Measurements from ENCODE around the gene CCL4. TPM values are rescaled to one million over a fixed set of nuclear protein-coding genes. Genes with fewer than 3 reads are reported as not detected.

The CCL4 gene
- polyA plus RNA-seq, 1 donor (not counting 4 experiments of a cell fraction or from before 2014, with no cell fraction given): not detected

GRCh38 chr17:36147601-36148000, 44.0 kb downstream of the CCL4 start:
- Histone ChIP-seq H3K9me3 (ENCODE audit: control insufficient read depth, low read depth, low read length) (no peaks in the 10 kb centered on the region), H3K27me3 (ENCODE audit: control insufficient read depth, extremely low read depth, insufficient read depth, low read length) (no peaks in the 10 kb centered on the region), H3K4me1 (ENCODE audit: control insufficient read depth, extremely low read depth, insufficient read depth, low read length) (no peaks in the 10 kb centered on the region), H3K9ac (ENCODE audit: control insufficient read depth, extremely low read depth, insufficient read depth, low read length) (no peak overlapping the region), H3K9me1 (ENCODE audit: control insufficient read depth, extremely low read depth, insufficient read depth, low read length) (no peaks in the 10 kb centered on the region), H3K36me3 (ENCODE audit: control insufficient read depth in 2 of 2, extremely low read depth in 1 of 2, insufficient read depth in 2 of 2, low read length in 2 of 2) (no peaks in the 10 kb centered on the region), H3K27ac (ENCODE audit: control insufficient read depth, insufficient read depth, low read length) (no peak overlapping the region), H3K4me3 (ENCODE audit: control insufficient read depth in 2 of 3, extremely low read depth in 1 of 3, insufficient read depth in 2 of 3, low read depth in 1 of 3, low read length in 3 of 3) (no peak overlapping the region), H2AFZ (ENCODE audit: control insufficient read depth, low read length) (no peak overlapping the region), H3K4me2 (ENCODE audit: control insufficient read depth, extremely low read depth, insufficient read depth, low read depth, low read length) (no peak overlapping the region), H4K20me1 (ENCODE audit: control insufficient read depth, extremely low read depth, insufficient read depth, low read length) (no peaks in the 10 kb centered on the region), H3K79me2 (ENCODE audit: control insufficient read depth, insufficient read depth, low read length) (no peaks in the 10 kb centered on the region)
- DNase-seq (ENCODE audit: low read depth, low spot score): no peak
- TF ChIP-seq EZH2 (IDR thresholded peaks at IDR 0.05; ENCODE audit: low read length) (no peak), CTCF (optimal IDR thresholded peaks at IDR 0.05 in 1 of 3, IDR thresholded peaks at IDR 0.05 in 1 of 3, conservative IDR thresholded peaks at IDR 0.05 in 1 of 3; ENCODE audit: extremely low read depth in 1 of 3, insufficient read depth in 2 of 3, low read length in 3 of 3) (no peak)
- dilution Hi-C loops (cut with MboI; ENCODE audit: extremely low pct_ligation_motif_present, low sequenced_read_pairs): loop anchor here (25.0 kb wide), 1 partner anchor 160 kb away; the partner anchor contains the start of genes CCL14 and CCL16
- FAIRE-seq: no peak

- peak; percentile 99 to 100 (median 99) for TF ChIP-seq CTCF (optimal IDR thresholded peaks at IDR 0.05 in 1 of 3, IDR thresholded peaks at IDR 0.05 in 1 of 3, conservative IDR thresholded peaks at IDR 0.05 in 1 of 3; ENCODE audit: extremely low read depth in 1 of 3, insufficient read depth in 2 of 3, low read length in 3 of 3)
- no peak for TF ChIP-seq EZH2 (IDR thresholded peaks at IDR 0.05; ENCODE audit: low read length)
- H3K4me3 ChIP-seq (ENCODE audit: control insufficient read depth in 2 of 3, extremely low read depth in 1 of 3, insufficient read depth in 2 of 3, low read depth in 1 of 3, low read length in 3 of 3): no peak overlapping the region
- H3K4me1 ChIP-seq (ENCODE audit: control insufficient read depth, extremely low read depth, insufficient read depth, low read length): no peaks in the 10 kb centered on the region
- H3K9ac ChIP-seq (ENCODE audit: control insufficient read depth, extremely low read depth, insufficient read depth, low read length): no peak overlapping the region
- no peak overlapping the region for H3K4me2 ChIP-seq (ENCODE audit: control insufficient read depth, extremely low read depth, insufficient read depth, low read depth, low read length)
- no peak overlapping the region for H3K27ac ChIP-seq (ENCODE audit: control insufficient read depth, insufficient read depth, low read length)
- no peaks in the 10 kb centered on the region for H3K36me3 ChIP-seq (ENCODE audit: control insufficient read depth in 2 of 2, extremely low read depth in 1 of 2, insufficient read depth in 2 of 2, low read length in 2 of 2)
- DNase-seq (ENCODE audit: low read depth, low spot score) (no peak), FAIRE-seq (no peak)
- dilution Hi-C loops (cut with MboI; ENCODE audit: extremely low pct_ligation_motif_present, low sequenced_read_pairs): loop anchor here (25.0 kb wide), 1 partner anchor 161 kb away; the partner anchor contains the start of genes CCL14 and CCL16
- no peaks in the 10 kb centered on the region for H3K9me1 ChIP-seq (ENCODE audit: control insufficient read depth, extremely low read depth, insufficient read depth, low read length)
- H3K79me2 ChIP-seq (ENCODE audit: control insufficient read depth, insufficient read depth, low read length): no peaks in the 10 kb centered on the region
- no peaks in the 10 kb centered on the region for H3K9me3 ChIP-seq (ENCODE audit: control insufficient read depth, low read depth, low read length)
- no peaks in the 10 kb centered on the region for H4K20me1 ChIP-seq (ENCODE audit: control insufficient read depth, extremely low read depth, insufficient read depth, low read length)
- no peaks in the 10 kb centered on the region for H3K27me3 ChIP-seq (ENCODE audit: control insufficient read depth, extremely low read depth, insufficient read depth, low read length)
- H2AFZ ChIP-seq (ENCODE audit: control insufficient read depth, low read length): no peak overlapping the region
Observed at GRCh38 chr17:36148559-36149295, 45.1 kb downstream of the CCL4 start.
